Measurements from ENCODE around the gene TMEM253. TPM values are rescaled to one million over a fixed set of nuclear protein-coding genes. Genes with fewer than 3 reads are reported as not detected.

TMEM253 gene
- polyA plus RNA-seq, 4 donors: 57.9 to 245 (median 101) TPM

GRCh38 chr14:21073921-21074320 lies 26.9 kb upstream of the TMEM253 start:
- Histone ChIP-seq H3K27ac (ENCODE audit: low read depth in 1 of 3, low read length in 2 of 3) (no peak overlapping the region), H3K9me3 (ENCODE audit: control insufficient read depth in 2 of 2, insufficient read depth in 1 of 2, low read depth in 1 of 2, low read length in 1 of 2) (no peaks in the 10 kb centered on the region), H3K4me3 (ENCODE audit: low read depth in 1 of 3, low read length in 3 of 3) (no peak overlapping the region), H3K36me3 (ENCODE audit: control insufficient read depth in 3 of 3, insufficient read depth in 2 of 3, low read depth in 1 of 3, low read length in 3 of 3) (peaks cover 0 to 56% (median 2%) of the 10 kb centered on the region in 3 donors), H3K4me1 (ENCODE audit: control insufficient read depth in 3 of 3, insufficient read depth in 2 of 3, low read depth in 1 of 3, low read length in 2 of 3) (peaks cover 0 to 10% (median 4%) of the 10 kb centered on the region in 3 donors), H3K27me3 (ENCODE audit: control insufficient read depth in 3 of 3, insufficient read depth in 3 of 3, low read length in 3 of 3) (peaks cover 0 to 10% (median 0%) of the 10 kb centered on the region in 3 donors)
- no peak for DNase-seq
- WGBS, 3 donors: 83 to 85% (median 83%) methylated on average over 9 of the region's 9 CpGs
- FAIRE-seq: no peak

GRCh38 chr14:21074398-21075272 lies 26.2 kb upstream of the TMEM253 start:
- H3K4me3 ChIP-seq (ENCODE audit: low read depth in 1 of 3, low read length in 3 of 3): no peak overlapping the region
- FAIRE-seq (no peak), DNase-seq (no peak)
- H3K9me3 ChIP-seq (ENCODE audit: control insufficient read depth in 2 of 2, insufficient read depth in 1 of 2, low read depth in 1 of 2, low read length in 1 of 2): no peaks in the 10 kb centered on the region
- 82 to 88% (median 82%) methylated on average over 26 of the region's 26 CpGs for WGBS, 3 donors
- H3K27me3 ChIP-seq (ENCODE audit: control insufficient read depth in 3 of 3, insufficient read depth in 3 of 3, low read length in 3 of 3): peaks cover 0 to 3% (median 0%) of the 10 kb centered on the region in 3 donors
- H3K27ac ChIP-seq (ENCODE audit: low read depth in 1 of 3, low read length in 2 of 3): no peak overlapping the region
- H3K36me3 ChIP-seq (ENCODE audit: control insufficient read depth in 3 of 3, insufficient read depth in 2 of 3, low read depth in 1 of 3, low read length in 3 of 3): peaks cover 0 to 63% (median 2%) of the 10 kb centered on the region in 3 donors
- H3K4me1 ChIP-seq (ENCODE audit: control insufficient read depth in 3 of 3, insufficient read depth in 2 of 3, low read depth in 1 of 3, low read length in 2 of 3): peaks cover 0 to 2% (median 2%) of the 10 kb centered on the region in 3 donors

GRCh38 chr14:21075719-21076437 lies 25.0 kb upstream of the TMEM253 start:
- DNase-seq: no peak
- Histone ChIP-seq H3K27me3 (ENCODE audit: control insufficient read depth in 3 of 3, insufficient read depth in 3 of 3, low read length in 3 of 3) (no peaks in the 10 kb centered on the region), H3K4me3 (ENCODE audit: low read depth in 1 of 3, low read length in 3 of 3) (no peak overlapping the region), H3K36me3 (ENCODE audit: control insufficient read depth in 3 of 3, insufficient read depth in 2 of 3, low read depth in 1 of 3, low read length in 3 of 3) (peaks cover 0 to 73% (median 2%) of the 10 kb centered on the region in 3 donors), H3K9me3 (ENCODE audit: control insufficient read depth in 2 of 2, insufficient read depth in 1 of 2, low read depth in 1 of 2, low read length in 1 of 2) (no peaks in the 10 kb centered on the region), H3K27ac (ENCODE audit: low read depth in 1 of 3, low read length in 2 of 3) (no peak overlapping the region), H3K4me1 (ENCODE audit: control insufficient read depth in 3 of 3, insufficient read depth in 2 of 3, low read depth in 1 of 3, low read length in 2 of 3) (no peaks in the 10 kb centered on the region)
- no peak for FAIRE-seq
- 87 to 91% (median 87%) methylated on average over 9 of the region's 9 CpGs for WGBS, 3 donors

GRCh38 chr14:21077672-21078071 lies 23.2 kb upstream of the TMEM253 start:
- H3K27me3 ChIP-seq (ENCODE audit: control insufficient read depth in 3 of 3, insufficient read depth in 3 of 3, low read length in 3 of 3): no peaks in the 10 kb centered on the region
- WGBS, 3 donors: 67 to 95% (median 72%) methylated on average over 2 of the region's 2 CpGs
- no peak for DNase-seq
- H3K4me3 ChIP-seq (ENCODE audit: low read depth in 1 of 3, low read length in 3 of 3): no peak overlapping the region
- H3K27ac ChIP-seq (ENCODE audit: low read depth in 1 of 3, low read length in 2 of 3): no peak overlapping the region
- peaks cover 0 to 88% (median 9%) of the 10 kb centered on the region in 3 donors for H3K36me3 ChIP-seq (ENCODE audit: control insufficient read depth in 3 of 3, insufficient read depth in 2 of 3, low read depth in 1 of 3, low read length in 3 of 3)
- H3K9me3 ChIP-seq (ENCODE audit: control insufficient read depth in 2 of 2, insufficient read depth in 1 of 2, low read depth in 1 of 2, low read length in 1 of 2): no peaks in the 10 kb centered on the region
- H3K4me1 ChIP-seq (ENCODE audit: control insufficient read depth in 3 of 3, insufficient read depth in 2 of 3, low read depth in 1 of 3, low read length in 2 of 3): no peaks in the 10 kb centered on the region
- no peak for FAIRE-seq

GRCh38 chr14:21078287-21078686 lies 22.6 kb upstream of the TMEM253 start:
- Histone ChIP-seq H3K27me3 (ENCODE audit: control insufficient read depth in 3 of 3, insufficient read depth in 3 of 3, low read length in 3 of 3) (no peaks in the 10 kb centered on the region), H3K9me3 (ENCODE audit: control insufficient read depth in 2 of 2, insufficient read depth in 1 of 2, low read depth in 1 of 2, low read length in 1 of 2) (no peaks in the 10 kb centered on the region), H3K4me1 (ENCODE audit: control insufficient read depth in 3 of 3, insufficient read depth in 2 of 3, low read depth in 1 of 3, low read length in 2 of 3) (no peaks in the 10 kb centered on the region), H3K4me3 (ENCODE audit: low read depth in 1 of 3, low read length in 3 of 3) (no peak overlapping the region), H3K27ac (ENCODE audit: low read depth in 1 of 3, low read length in 2 of 3) (no peak overlapping the region), H3K36me3 (ENCODE audit: control insufficient read depth in 3 of 3, insufficient read depth in 2 of 3, low read depth in 1 of 3, low read length in 3 of 3) (peaks cover 0 to 89% (median 9%) of the 10 kb centered on the region in 3 donors)
- no peak for FAIRE-seq
- no peak for DNase-seq
- 91 to 92% (median 91%) methylated on average over 5 of the region's 5 CpGs for WGBS, 3 donors

GRCh38 chr14:21078726-21079125 lies 22.1 kb upstream of the TMEM253 start:
- Histone ChIP-seq H3K4me3 (ENCODE audit: low read depth in 1 of 3, low read length in 3 of 3) (no peak overlapping the region), H3K27me3 (ENCODE audit: control insufficient read depth in 3 of 3, insufficient read depth in 3 of 3, low read length in 3 of 3) (no peaks in the 10 kb centered on the region), H3K36me3 (ENCODE audit: control insufficient read depth in 3 of 3, insufficient read depth in 2 of 3, low read depth in 1 of 3, low read length in 3 of 3) (peaks cover 0 to 92% (median 11%) of the 10 kb centered on the region in 3 donors), H3K9me3 (ENCODE audit: control insufficient read depth in 2 of 2, insufficient read depth in 1 of 2, low read depth in 1 of 2, low read length in 1 of 2) (no peaks in the 10 kb centered on the region), H3K4me1 (ENCODE audit: control insufficient read depth in 3 of 3, insufficient read depth in 2 of 3, low read depth in 1 of 3, low read length in 2 of 3) (no peaks in the 10 kb centered on the region), H3K27ac (ENCODE audit: low read depth in 1 of 3, low read length in 2 of 3) (no peak overlapping the region)
- FAIRE-seq (no peak), DNase-seq (no peak)
- 82 to 89% (median 88%) methylated on average over 10 of the region's 10 CpGs for WGBS, 3 donors

- DNase-seq: no peak
- no peak overlapping the region for H3K27ac ChIP-seq (ENCODE audit: low read depth in 1 of 3, low read length in 2 of 3)
- H3K27me3 ChIP-seq (ENCODE audit: control insufficient read depth in 3 of 3, insufficient read depth in 3 of 3, low read length in 3 of 3): no peaks in the 10 kb centered on the region
- peaks cover 0 to 82% (median 10%) of the 10 kb centered on the region in 3 donors for H3K36me3 ChIP-seq (ENCODE audit: control insufficient read depth in 3 of 3, insufficient read depth in 2 of 3, low read depth in 1 of 3, low read length in 3 of 3)
- no peaks in the 10 kb centered on the region for H3K9me3 ChIP-seq (ENCODE audit: control insufficient read depth in 2 of 2, insufficient read depth in 1 of 2, low read depth in 1 of 2, low read length in 1 of 2)
- H3K4me1 ChIP-seq (ENCODE audit: control insufficient read depth in 3 of 3, insufficient read depth in 2 of 3, low read depth in 1 of 3, low read length in 2 of 3): peaks cover 0 to 16% (median 3%) of the 10 kb centered on the region in 3 donors
- WGBS, 3 donors: 87 to 92% (median 89%) methylated on average over 16 to 30 of the region's 30 CpGs
- no peak overlapping the region for H3K4me3 ChIP-seq (ENCODE audit: low read depth in 1 of 3, low read length in 3 of 3)
- FAIRE-seq: no peak
Observed at GRCh38 chr14:21081521-21082142, 19.2 kb upstream of the TMEM253 start.

Measured in small intestine (tissue), 7 donors.